HG03342 (cell line): ENCODE results near the gene MPPE1.
"Not testable (repeated sequence)": the region's sequence is repeated elsewhere in the genome, so short reads cannot be mapped to it uniquely, and the experiment has no call there.

ENCODE experiments used
- ATAC-seq: cut with Tn5 transposase; IDR thresholded peaks from one replicate; pipeline ENCODE4 v1.9.1; 2021; ENCODE audit warnings: mild to moderate bottlenecking, moderate library complexity; ENCODE audit not compliant: unreplicated experiment

Gene MPPE1

DNA sequence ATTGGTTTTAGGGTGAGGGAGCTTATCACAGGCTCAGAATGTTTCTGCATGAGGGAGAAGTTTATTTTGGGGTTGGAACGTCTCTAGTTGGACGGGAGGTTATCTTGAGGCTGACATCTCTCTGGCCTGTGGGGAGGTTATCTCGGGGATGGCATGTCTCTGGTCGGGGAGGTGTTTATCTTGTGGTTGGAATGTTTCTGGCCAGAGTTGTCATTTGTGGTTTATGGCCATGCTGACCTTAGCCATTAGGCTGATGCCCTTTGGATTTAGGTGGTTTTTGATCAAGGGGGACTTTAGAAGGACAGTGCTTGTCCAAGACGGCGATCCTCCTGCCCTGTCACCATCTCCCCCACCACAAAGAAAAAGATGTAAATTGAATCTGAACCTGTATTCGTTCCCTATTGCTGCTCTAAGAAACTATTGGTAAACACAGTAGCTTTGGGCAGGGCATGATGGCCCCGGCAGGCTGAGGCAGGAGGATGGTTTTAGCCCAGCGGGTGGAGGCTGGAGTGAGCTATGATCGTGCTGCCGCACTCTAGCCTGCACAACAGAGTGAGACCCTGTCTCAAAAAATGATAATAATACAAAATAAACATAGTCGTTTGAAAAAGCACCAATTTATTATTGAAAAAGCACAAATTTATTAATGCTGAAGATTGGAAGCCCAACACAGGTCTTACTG is 17.8 kb upstream of the MPPE1 start:
- no peak for ATAC-seq

DNA sequence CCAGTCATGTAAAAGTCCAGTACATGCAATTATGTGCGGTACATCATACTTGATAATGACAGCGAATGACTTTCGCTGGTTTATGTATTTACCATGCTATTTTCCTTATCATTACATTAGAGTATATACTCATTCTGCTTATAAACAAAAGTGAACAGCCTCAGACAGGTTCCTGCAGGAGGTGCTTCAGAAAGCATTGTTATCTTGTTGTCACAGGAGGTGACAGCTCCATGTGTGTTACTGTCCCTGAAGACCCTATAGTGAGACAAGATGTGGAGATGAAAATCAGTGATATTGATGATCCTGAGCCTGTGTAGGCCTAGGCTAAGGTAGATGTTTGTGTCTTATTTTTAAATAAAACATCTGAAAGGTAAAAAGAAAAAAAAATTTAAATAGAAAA is 15.3 kb upstream of the MPPE1 start:
- no peak for ATAC-seq

GRCh38 chr18:11919522-11919921 is 11.4 kb upstream of the MPPE1 start:
- not testable (repeated sequence) for ATAC-seq

DNA sequence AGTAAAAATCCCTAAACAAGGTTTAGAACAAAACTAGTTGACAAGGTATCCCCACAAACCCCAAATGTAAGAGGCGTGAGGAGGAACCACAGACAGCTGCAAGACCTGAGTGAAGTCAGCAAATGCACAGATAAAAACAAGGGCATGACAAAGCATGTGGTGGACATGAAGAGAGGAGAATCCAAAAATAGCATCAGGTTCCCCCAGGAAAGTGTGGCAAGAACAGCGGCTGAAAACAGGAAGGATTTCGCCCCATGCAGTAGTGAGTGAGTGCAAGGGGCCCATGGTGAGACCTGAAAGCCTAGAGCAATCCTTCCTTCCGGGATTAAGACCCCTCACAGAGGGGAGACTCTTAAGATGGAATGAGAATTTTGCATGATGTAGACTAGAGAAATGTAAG is 8.8 kb upstream of the MPPE1 start:
- not testable (repeated sequence) for ATAC-seq

DNA sequence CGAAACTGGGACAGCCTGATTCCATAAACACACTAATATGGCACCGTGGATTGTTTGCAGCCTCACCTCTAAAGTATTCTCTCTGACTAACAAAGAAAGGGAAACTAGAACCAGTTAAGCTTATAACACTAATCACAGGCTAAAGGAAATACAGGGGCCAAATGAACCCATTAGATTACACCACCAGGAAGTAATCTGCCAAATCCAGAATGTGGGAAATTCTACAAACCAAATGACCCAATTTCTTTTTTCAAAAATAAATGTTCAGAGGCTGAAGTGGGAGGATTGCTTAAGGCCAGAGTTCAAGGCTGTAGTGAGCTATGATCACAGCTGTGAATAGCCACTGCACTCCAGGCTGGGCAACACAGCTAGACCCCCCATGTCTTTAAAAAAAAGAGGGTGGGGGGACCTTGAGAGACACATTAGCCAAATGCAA is 1.5 kb upstream of the MPPE1 start:
- ATAC-seq, result no peak

GRCh38 chr18:11909061-11909455 is 941 bp upstream of the MPPE1 start:
- ATAC-seq, result no peak

- ATAC-seq, result no peak
Observed at GRCh38 chr18:11906926-11907874, 917 bp downstream of the MPPE1 start.

- ATAC-seq, result no peak
Observed at GRCh38 chr18:11906176-11906575, 1.9 kb downstream of the MPPE1 start.

DNA sequence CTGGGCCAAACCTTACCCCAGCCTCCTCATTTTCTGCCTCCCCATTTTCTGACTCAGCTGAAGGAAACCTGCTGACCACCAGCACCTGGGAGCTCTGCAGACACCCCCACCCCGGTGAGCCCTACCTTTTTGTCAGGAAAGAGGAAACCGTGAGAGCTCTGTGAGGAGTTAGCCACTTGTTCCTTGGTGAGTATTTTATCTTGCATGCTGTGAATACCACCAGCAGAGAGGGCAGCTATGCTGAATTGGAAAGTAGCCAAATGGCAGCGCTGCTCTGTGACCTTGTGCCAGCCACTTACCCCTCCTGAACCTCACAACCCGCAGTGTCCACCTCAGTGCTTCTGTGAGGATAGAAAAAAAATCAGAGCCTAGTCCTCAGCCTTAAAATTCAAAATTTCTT is 2.5 kb downstream of the MPPE1 start:
- ATAC-seq, result no peak

DNA sequence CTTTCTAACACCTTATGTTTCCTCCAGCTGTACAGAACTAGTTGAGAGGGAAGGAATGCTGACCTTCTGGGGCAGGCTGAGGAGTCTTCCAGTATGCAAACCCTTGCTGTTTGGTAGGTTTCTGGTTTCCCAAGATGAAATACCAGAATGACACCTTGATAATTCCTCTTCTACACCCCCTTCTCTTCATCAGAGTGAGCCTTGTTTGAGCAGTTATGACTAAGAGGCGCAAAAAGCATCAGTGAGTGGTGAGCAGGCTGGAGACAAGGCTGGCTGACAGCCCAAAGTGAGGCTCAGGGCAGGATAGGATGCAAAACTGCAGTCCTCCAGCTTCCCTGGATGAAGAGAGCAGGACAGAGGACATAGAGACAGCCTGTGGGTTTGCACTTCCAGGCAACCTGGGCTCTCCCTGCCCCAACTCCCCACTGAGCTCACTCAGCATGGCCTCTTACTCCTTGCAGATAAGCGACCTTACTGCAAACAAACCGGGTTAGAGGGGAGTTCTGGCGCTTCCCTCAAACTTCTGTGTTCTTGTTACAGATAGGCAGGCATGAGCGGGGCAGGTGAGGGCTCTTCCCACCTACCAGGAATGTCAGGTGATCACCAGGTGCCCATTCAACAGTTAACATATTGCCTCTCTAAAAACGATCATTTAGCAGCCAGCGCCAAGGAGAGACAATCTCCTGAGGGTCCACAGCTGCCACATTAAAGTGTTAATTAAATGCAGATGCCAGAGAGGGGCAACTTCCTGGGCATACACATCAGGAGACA is 5.4 kb downstream of the MPPE1 start:
- no peak for ATAC-seq

GRCh38 chr18:11901826-11902438 is 6.2 kb downstream of the MPPE1 start:
- ATAC-seq, result no peak

DNA sequence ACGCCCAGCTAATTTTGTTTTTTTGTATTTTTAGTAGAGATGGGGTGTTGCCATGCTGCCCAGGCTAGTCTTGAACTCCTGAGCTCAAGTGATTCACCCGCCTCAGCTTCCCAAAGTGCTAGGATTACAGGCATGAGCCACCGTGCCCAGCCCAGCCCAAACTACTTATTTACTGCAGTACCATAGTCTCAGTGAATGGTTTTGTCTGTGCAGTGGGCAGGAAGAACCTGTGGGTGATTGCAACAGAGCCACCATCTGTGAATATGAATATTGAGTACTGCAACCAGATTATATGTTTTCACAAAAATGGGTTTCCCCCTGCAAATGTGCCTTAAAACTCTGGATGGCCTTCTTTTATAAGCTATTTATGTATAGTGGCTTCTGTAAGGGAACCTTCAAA is 9.1 kb downstream of the MPPE1 start:
- no peak for ATAC-seq

GRCh38 chr18:11897781-11898180 is 10.3 kb downstream of the MPPE1 start:
- no peak for ATAC-seq

GRCh38 chr18:11892438-11892837 is 15.7 kb downstream of the MPPE1 start:
- not testable (repeated sequence) for ATAC-seq

DNA sequence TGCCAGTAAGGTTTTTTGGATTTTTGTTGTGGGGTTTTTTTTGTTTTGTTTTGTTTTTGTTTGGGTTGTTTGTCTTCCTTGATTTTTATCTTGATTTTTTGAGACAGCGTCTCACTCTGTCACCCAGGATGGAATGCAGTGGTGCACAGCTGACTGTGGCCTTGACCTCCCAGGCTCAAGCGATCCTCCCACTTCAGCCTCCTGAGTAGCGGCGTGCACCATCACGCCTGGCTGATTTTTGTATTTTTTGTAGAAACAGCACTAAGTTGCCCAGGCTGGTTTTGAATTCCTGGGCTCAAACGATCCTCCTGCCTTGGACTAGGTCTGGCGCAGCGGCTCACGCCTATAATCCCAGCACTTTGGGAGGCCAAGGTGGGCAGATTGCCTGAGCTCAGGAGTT is 16.4 kb downstream of the MPPE1 start:
- no peak for ATAC-seq

DNA sequence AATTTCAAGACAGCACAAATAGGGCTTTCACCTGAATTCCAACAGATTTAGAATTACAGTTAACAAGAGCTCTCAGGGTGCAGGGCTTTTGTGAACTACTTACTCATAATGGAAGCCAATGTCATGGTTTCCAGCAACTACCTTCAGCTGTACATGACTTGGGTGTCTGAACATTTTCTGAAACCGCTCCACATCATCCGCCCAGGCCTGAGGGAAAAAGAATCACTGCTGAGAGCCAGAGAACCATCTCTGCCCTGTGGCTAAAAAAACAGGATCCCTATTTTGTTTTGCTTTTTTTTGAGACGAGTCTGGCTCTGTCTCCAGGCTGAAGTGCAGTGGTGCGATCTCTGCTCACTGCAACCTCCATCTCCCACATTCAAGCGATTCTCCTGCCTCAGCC is 18.8 kb downstream of the MPPE1 start:
- ATAC-seq, result no peak

- ATAC-seq, result no peak
Observed at GRCh38 chr18:11888726-11889125, 19.4 kb downstream of the MPPE1 start.

GRCh38 chr18:11887328-11888128 is 20.6 kb downstream of the MPPE1 start:
- ATAC-seq, result no peak

GRCh38 chr18:11886577-11887110 is 21.5 kb downstream of the MPPE1 start:
- ATAC-seq, result no peak
